Tibial nerve (tissue), 4 donors: ENCODE measurements around the gene ARHGEF26. TPM values are rescaled to one million over a fixed set of nuclear protein-coding genes. Genes with fewer than 3 reads are reported as not detected.

Experiments used
- DNase-seq, 2 donors: peaks; one replicate each; pipeline ENCODE4 v3.0.0-alpha.2; 2019; ENCODE audit warnings: low spot score in 2 of 2
- H3K27ac ChIP-seq, 4 donors: fragments of 200-600 bp; sonication (generic) in 3 of 4; one replicate each; pipeline ENCODE4 v1.5.1; 2017 to 2019; ENCODE audit warnings: mild to moderate bottlenecking in 1 of 4
- H3K27me3 ChIP-seq, 2 donors: fragments of 200-600 bp; sonication (generic) in 1 of 2; one replicate each; pipeline versions ENCODE4 v1.5.1 to v1.6.0; 2017 to 2019
- H3K36me3 ChIP-seq, 3 donors: fragments of 200-600 bp; sonication (generic); one replicate each; pipeline ENCODE4 v1.5.1; 2018 to 2019
- H3K4me1 ChIP-seq, 4 donors: fragments of 200-600 bp; sonication (generic) in 3 of 4; one replicate each; pipeline ENCODE4 v1.5.1; 2017 to 2019
- H3K4me3 ChIP-seq, 4 donors: fragments of 200-600 bp; sonication (generic) in 3 of 4; one replicate each; pipeline ENCODE4 v1.5.1; 2017 to 2019; ENCODE audit warnings: mild to moderate bottlenecking in 1 of 4, moderate library complexity in 1 of 4
- H3K9me3 ChIP-seq, 4 donors: fragments of 200-600 bp; sonication (generic) in 3 of 4; one replicate each; pipeline ENCODE4 v1.5.1; 2017 to 2019
- EP300 ChIP-seq, 2 donors: sonication (generic); formaldehyde crosslinking; IDR thresholded peaks; one replicate each; pipeline ENCODE4 v1.6.1; 2017; ENCODE audit warnings: antibody characterized with exemption in 2 of 2, mild to moderate bottlenecking in 1 of 2
- POLR2A ChIP-seq, 2 donors: fragments of 450-650 bp; IDR thresholded peaks; one replicate each; pipeline ENCODE4 v1.6.1; 2017; ENCODE audit warnings: antibody characterized with exemption in 2 of 2, mild to moderate bottlenecking in 2 of 2, moderate library complexity in 2 of 2
- WGBS, 2 donors: methylation state at CpG; one replicate each; pipeline ENCODE4 v1.1.5; 2018; 5-methylcytosine and 5-hydroxymethylcytosine counted together
- total RNA-seq, 4 donors: library from RNA; depleted of rRNA; stranded (reverse); fragments of >200 nt; gene quantifications; one replicate each; pipeline ENCODE4 v1.1.0, GENCODE V29; 2016
- TF ChIP-seq, protein P1 (sequence below), 5 experiments: fragments of 200-600 bp in 3 of 5; fragments of 450-650 bp in 2 of 5; sonication (generic) in 3 of 5; IDR thresholded peaks; one replicate each; pipeline ENCODE4 v1.5.1; 2016 to 2019; ENCODE audit warnings: antibody characterized with exemption in 5 of 5, mild to moderate bottlenecking in 3 of 5, moderate library complexity in 2 of 5

Gene ARHGEF26
- total RNA-seq, 4 donors from 2014 or later: 44.7 to 82.8 (median 64.4) TPM

DNA sequence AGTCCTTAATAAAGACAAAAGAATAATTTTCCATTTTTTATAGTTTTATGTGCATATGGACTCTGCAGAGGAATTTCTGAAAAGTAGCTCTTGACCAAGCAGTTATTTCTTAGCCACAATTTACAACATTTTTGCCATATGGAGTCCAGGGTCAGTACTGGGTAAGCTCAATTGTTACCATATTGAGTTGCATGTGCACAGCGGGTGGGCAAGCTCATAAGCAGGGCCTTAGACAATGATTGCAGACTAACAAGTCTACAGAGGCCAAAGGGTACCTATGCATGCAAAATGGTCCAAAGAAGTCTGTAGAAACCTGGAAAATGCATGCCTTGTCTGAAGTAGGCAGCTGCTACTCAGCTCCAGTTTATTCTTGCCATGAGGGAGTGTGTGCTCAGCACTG is 19.0 kb upstream of the ARHGEF26 start:
- Histone ChIP-seq H3K27ac (no peak overlapping the region), H3K27me3 (no peaks in the 10 kb centered on the region), H3K9me3 (no peaks in the 10 kb centered on the region), H3K4me1 (peaks cover 0 to 6% (median 0%) of the 10 kb centered on the region in 4 donors), H3K4me3 (no peak overlapping the region), H3K36me3 (no peaks in the 10 kb centered on the region)
- TF ChIP-seq EP300 (IDR thresholded peaks at IDR 0.05) (no peak), POLR2A (IDR thresholded peaks at IDR 0.05) (no peak)
- TF ChIP-seq, protein P1, sequence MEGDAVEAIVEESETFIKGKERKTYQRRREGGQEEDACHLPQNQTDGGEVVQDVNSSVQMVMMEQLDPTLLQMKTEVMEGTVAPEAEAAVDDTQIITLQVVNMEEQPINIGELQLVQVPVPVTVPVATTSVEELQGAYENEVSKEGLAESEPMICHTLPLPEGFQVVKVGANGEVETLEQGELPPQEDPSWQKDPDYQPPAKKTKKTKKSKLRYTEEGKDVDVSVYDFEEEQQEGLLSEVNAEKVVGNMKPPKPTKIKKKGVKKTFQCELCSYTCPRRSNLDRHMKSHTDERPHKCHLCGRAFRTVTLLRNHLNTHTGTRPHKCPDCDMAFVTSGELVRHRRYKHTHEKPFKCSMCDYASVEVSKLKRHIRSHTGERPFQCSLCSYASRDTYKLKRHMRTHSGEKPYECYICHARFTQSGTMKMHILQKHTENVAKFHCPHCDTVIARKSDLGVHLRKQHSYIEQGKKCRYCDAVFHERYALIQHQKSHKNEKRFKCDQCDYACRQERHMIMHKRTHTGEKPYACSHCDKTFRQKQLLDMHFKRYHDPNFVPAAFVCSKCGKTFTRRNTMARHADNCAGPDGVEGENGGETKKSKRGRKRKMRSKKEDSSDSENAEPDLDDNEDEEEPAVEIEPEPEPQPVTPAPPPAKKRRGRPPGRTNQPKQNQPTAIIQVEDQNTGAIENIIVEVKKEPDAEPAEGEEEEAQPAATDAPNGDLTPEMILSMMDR (IDR thresholded peaks at IDR 0.05): no peak
- 61 to 64% methylated on average over 1 of the region's 1 CpG for WGBS, 2 donors
- no peak for DNase-seq

DNA sequence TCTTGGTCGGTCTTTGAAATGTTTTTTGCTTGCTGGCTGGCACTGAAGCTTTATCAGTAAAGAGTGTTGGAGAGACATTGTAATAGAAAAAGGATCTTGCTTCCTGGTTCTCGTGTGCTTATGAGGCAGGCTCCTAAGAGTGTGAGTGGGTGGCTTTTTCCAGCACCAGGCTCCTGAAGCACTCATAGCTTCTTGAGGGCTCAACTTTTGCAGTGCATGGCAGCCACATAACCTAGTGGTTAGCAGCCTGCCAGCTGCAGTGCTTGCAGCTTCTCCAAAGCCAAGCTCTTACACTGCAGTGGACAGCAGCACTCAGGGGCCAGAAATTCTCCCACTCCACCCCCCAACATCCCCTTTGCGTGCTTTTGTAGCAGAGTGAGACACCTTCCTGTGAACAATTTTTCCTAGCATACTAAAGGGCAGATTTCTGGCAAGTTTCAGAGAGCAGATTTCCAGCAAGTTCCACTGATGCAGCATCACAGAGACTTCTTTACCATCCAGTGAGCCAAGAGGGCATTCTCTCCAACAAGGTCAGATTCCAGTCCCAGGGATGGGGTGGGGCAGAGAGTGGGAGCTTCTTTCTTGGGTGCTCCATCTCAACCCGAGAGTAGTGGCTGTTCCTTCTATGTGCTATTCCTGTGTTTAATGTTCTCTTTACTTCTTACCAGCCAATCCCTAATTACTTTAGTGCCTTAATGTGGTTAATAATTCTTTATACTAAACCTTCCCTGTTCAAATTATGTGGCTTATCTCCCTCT is 15.8 kb upstream of the ARHGEF26 start:
- no peaks in the 10 kb centered on the region for H3K9me3 ChIP-seq
- no peak overlapping the region for H3K4me3 ChIP-seq
- H3K27me3 ChIP-seq: no peaks in the 10 kb centered on the region
- H3K4me1 ChIP-seq: peaks cover 0 to 6% (median 0%) of the 10 kb centered on the region in 4 donors
- no peaks in the 10 kb centered on the region for H3K36me3 ChIP-seq
- TF ChIP-seq POLR2A (IDR thresholded peaks at IDR 0.05) (no peak), EP300 (IDR thresholded peaks at IDR 0.05) (no peak)
- TF ChIP-seq, protein P1 (IDR thresholded peaks at IDR 0.05): no peak
- no peak for DNase-seq
- WGBS, 2 donors: 37 to 39% methylated on average over 4 of the region's 4 CpGs
- no peak overlapping the region for H3K27ac ChIP-seq

DNA sequence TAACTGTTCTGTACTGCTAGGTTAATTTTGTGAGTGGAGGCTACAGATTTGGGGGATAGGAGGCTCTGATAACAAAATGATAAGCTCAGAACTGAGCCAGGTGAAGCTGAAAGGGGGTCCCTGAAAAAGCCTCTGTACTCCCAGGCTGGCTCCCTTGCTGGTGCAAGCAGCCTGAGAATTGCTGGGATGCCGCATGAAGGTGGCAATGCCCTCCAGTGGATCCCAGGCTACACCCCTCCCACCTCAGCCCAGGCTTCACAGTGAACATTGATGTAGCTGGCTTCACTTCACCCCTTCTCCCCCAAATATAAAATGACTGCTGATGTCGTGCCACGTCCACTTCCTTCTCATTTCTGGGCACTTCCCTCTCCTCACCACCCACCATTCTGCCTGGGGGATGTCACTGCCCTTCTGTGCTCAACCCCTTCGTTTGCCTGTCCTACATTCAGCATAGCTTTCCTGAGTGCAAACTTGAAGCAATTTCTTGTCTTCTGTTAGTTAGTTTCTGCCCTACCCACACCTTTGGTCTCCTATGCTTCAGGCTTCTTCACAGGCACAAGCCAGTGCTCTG is 9.7 kb upstream of the ARHGEF26 start:
- no peak for DNase-seq
- no peaks in the 10 kb centered on the region for H3K4me1 ChIP-seq
- no peaks in the 10 kb centered on the region for H3K27me3 ChIP-seq
- H3K27ac ChIP-seq: no peak overlapping the region
- no peak for TF ChIP-seq POLR2A (IDR thresholded peaks at IDR 0.05)
- TF ChIP-seq EP300 (IDR thresholded peaks at IDR 0.05): no peak
- TF ChIP-seq, protein P1 (IDR thresholded peaks at IDR 0.05): no peak
- H3K36me3 ChIP-seq: no peaks in the 10 kb centered on the region
- H3K9me3 ChIP-seq: no peaks in the 10 kb centered on the region
- no peak overlapping the region for H3K4me3 ChIP-seq
- 66 to 77% methylated on average over 4 of the region's 4 CpGs for WGBS, 2 donors

DNA sequence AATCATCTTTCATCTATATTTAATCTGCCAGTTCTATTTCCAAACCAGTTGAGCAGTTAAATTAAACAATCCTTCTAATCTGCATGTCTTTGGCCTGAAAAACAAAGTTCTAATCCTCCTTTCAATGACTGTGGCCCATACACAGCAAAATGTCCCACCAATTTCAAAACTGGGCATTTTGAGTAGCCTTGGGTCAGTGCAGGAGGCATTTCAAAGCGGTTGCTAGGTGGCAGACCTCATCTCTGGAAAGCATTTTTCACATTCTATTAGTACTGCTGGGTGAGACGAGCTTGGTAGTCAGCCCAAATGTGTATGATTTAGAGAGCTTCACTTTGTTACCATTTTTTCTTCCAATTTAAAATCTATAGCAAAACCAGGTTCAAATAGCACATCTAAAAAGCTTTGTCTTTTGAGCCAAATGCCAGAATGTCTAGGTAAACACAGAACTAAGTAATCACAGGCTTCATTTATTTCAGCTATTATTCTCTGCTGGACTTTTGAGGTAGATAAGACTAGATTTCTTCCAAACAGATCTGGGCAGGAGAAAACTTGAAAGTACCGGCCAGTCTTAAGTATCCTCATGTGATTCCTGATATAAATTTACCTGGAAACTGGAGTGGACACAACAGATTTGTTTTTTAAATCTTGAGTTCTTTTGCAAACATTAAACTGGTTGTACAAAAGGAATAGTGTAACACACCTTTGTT is 8.9 kb upstream of the ARHGEF26 start:
- Histone ChIP-seq H3K36me3 (no peaks in the 10 kb centered on the region), H3K4me3 (no peak overlapping the region), H3K27ac (no peak overlapping the region), H3K27me3 (no peaks in the 10 kb centered on the region), H3K4me1 (no peaks in the 10 kb centered on the region), H3K9me3 (no peaks in the 10 kb centered on the region)
- no peak for DNase-seq
- WGBS, 2 donors: 60 to 67% methylated on average over 3 of the region's 3 CpGs
- TF ChIP-seq, protein P1 (IDR thresholded peaks at IDR 0.05): no peak
- TF ChIP-seq POLR2A (IDR thresholded peaks at IDR 0.05): no peak
- TF ChIP-seq EP300 (IDR thresholded peaks at IDR 0.05): no peak

DNA sequence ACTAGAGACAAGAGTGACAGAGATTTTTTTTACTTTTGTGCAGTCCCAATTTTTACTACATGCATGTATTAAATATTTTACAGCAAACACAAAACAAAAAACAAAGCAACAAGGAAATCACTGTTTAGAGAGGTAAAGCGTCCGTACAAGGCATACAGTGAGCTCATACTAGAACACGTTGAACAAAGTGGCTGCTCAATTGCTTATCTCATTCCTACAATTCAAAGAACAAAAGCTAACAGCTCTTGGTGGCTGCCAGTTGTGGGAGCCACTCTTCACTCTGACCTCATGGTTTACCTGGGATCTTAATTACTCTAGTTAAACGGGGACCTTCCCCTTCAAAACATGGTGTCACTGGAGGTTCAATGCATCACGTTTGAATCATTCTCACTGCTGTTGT is 7.6 kb upstream of the ARHGEF26 start:
- WGBS, 2 donors: 55 to 68% methylated on average over 5 of the region's 5 CpGs
- Histone ChIP-seq H3K27me3 (no peaks in the 10 kb centered on the region), H3K36me3 (no peaks in the 10 kb centered on the region), H3K27ac (no peak overlapping the region), H3K9me3 (no peaks in the 10 kb centered on the region), H3K4me1 (no peaks in the 10 kb centered on the region), H3K4me3 (no peak overlapping the region)
- no peak for DNase-seq
- TF ChIP-seq, protein P1 (IDR thresholded peaks at IDR 0.05): no peak
- TF ChIP-seq EP300 (IDR thresholded peaks at IDR 0.05) (no peak), POLR2A (IDR thresholded peaks at IDR 0.05) (no peak)
